Measurements from ENCODE around the gene MARCHF2. TPM values are rescaled to one million over a fixed set of nuclear protein-coding genes. Genes with fewer than 3 reads are reported as not detected.

MARCHF2 gene
- total and polyA plus RNA-seq, 9 of the 15 experiments (the other 6 are each of a cell fraction or from before 2014, with no cell fraction given) = 0.39 to 6.4 (median 2.2) TPM

GRCh38 chr19:8401981-8402411 is 11.1 kb upstream of the MARCHF2 start:
- in situ Hi-C loops (cut with MboI) = no loop called here
- ChIA-PET CTCF (ENCODE audit: low intra/inter-chr PET ratio) (interaction anchor here (0.7 kb wide), 1 partner anchor 34 kb away, joined by 5 read pairs; no protein-coding TSS in a partner anchor), POLR2A (interaction anchor here (0.6 to 1.1 kb wide), 3 partner anchors 11 to 47 kb away, joined by 3 read pairs; partner anchors contain the start of gene MARCHF2)
- H2AFZ ChIP-seq (ENCODE audit: low read depth, low read length) = no peak overlapping the region
- H3K27me3 ChIP-seq (ENCODE audit: control insufficient read depth in 2 of 2, insufficient read depth in 2 of 2, low read length in 2 of 2) = no peaks in the 10 kb centered on the region
- no peak overlapping the region for H3K4me3 ChIP-seq
- intact Hi-C loops (cut with micrococcal nuclease) = no loop called here
- TF ChIP-seq RBFOX2 (IDR thresholded peaks at IDR 0.05; ENCODE audit: low read depth, low read length) (peak; percentile 41; the same call in 1 of the 2 replicates), POLR2G (IDR thresholded peaks at IDR 0.05; ENCODE audit: low read depth, low read length) (0 out of 2 replicates have a peak, but pooled peaks have one; percentile 47), LEF1 (IDR thresholded peaks at IDR 0.05) (no peak)
- H3K4me1 ChIP-seq (replicated peaks in 1 of 2; ENCODE audit: control insufficient read depth in 2 of 2, insufficient read depth in 2 of 2, low read length in 2 of 2) = peaks cover 5 to 44% of the 10 kb centered on the region in 2 experiments; a peak in 4 of 5 replicates
- no TSS peak for BruUV-seq (replicated peaks)
- FAIRE-seq = no peak
- no peak for ATAC-seq
- no peak for DNase-seq (ENCODE audit: extremely low read depth in 1 of 4, low spot score in 3 of 4)
- peaks cover 14% of the 10 kb centered on the region for H3K79me2 ChIP-seq (ENCODE audit: control insufficient read depth, insufficient read depth, low read length)
- no peak overlapping the region for H3K4me2 ChIP-seq (ENCODE audit: insufficient read depth, low read length)
- no peak overlapping the region for H3K27ac ChIP-seq (ENCODE audit: extremely low read depth, low read depth, low read length)
- H3K9me3 ChIP-seq (replicated peaks; ENCODE audit: control insufficient read depth, insufficient read depth, low read depth, low read length) = no peaks in the 10 kb centered on the region
- H3K36me3 ChIP-seq (ENCODE audit: control insufficient read depth, insufficient read depth, low read length) = peaks cover 33% of the 10 kb centered on the region; the same call in 1 of the 3 replicates
- peaks cover 16% of the 10 kb centered on the region for H4K20me1 ChIP-seq (replicated peaks; ENCODE audit: control insufficient read depth, insufficient read depth, low read length)
- H3K9me1 ChIP-seq (ENCODE audit: control insufficient read depth, insufficient read depth, low read length) = peaks cover 6% of the 10 kb centered on the region
- H3K9ac ChIP-seq (ENCODE audit: insufficient read depth in 1 of 2, low read depth in 2 of 2, low read length in 2 of 2) = no peak overlapping the region
- WGBS (ENCODE audit: insufficient coverage, low coverage, missing lambda C conversion rate) = 93% methylated on average over 20 of the region's 21 CpGs

- peaks cover under 1% of the 10 kb centered on the region; the same call in 1 of the 3 replicates for H3K79me2 ChIP-seq (ENCODE audit: control insufficient read depth, insufficient read depth, low read length)
- H3K9ac ChIP-seq (ENCODE audit: insufficient read depth in 1 of 2, low read depth in 2 of 2, low read length in 2 of 2) = no peak overlapping the region
- FAIRE-seq = no peak
- DNase-seq (ENCODE audit: extremely low read depth in 1 of 4, low spot score in 3 of 4) = no peak
- H3K27ac ChIP-seq (ENCODE audit: extremely low read depth, low read depth, low read length) = no peak overlapping the region
- TF ChIP-seq POLR2G (IDR thresholded peaks at IDR 0.05; ENCODE audit: low read depth, low read length) (peak; percentile 52; the same call in 1 of the 2 replicates), TSC22D4 (tag; IDR thresholded peaks at IDR 0.05) (no peak)
- peaks cover 4% of the 10 kb centered on the region for H3K9me1 ChIP-seq (ENCODE audit: control insufficient read depth, insufficient read depth, low read length)
- no peaks in the 10 kb centered on the region for H3K9me3 ChIP-seq (replicated peaks; ENCODE audit: control insufficient read depth, insufficient read depth, low read depth, low read length)
- H3K27me3 ChIP-seq (ENCODE audit: control insufficient read depth in 2 of 2, insufficient read depth in 2 of 2, low read length in 2 of 2) = no peaks in the 10 kb centered on the region
- in situ Hi-C loops (cut with MboI) (no loop called here), intact Hi-C loops (cut with micrococcal nuclease) (no loop called here)
- peaks cover 33% of the 10 kb centered on the region; the same call in 1 of the 3 replicates for H3K36me3 ChIP-seq (ENCODE audit: control insufficient read depth, insufficient read depth, low read length)
- H3K4me2 ChIP-seq (ENCODE audit: insufficient read depth, low read length) = no peak overlapping the region
- WGBS (ENCODE audit: insufficient coverage, low coverage, missing lambda C conversion rate) = 87% methylated on average over 36 of the region's 44 CpGs
- ChIA-PET CTCF (ENCODE audit: low intra/inter-chr PET ratio) (no interaction called here), POLR2A (interaction anchor here (0.5 to 1.1 kb wide), 3 partner anchors 9 to 67 kb away, joined by 3 read pairs; no protein-coding TSS in a partner anchor)
- no peak overlapping the region for H3K4me3 ChIP-seq
- H3K4me1 ChIP-seq (replicated peaks in 1 of 2; ENCODE audit: control insufficient read depth in 2 of 2, insufficient read depth in 2 of 2, low read length in 2 of 2) = peaks cover 0 to 31% of the 10 kb centered on the region in 2 experiments; a peak in 2 of 5 replicates
- no peak overlapping the region for H2AFZ ChIP-seq (ENCODE audit: low read depth, low read length)
- peaks cover 4% of the 10 kb centered on the region for H4K20me1 ChIP-seq (replicated peaks; ENCODE audit: control insufficient read depth, insufficient read depth, low read length)
- no TSS peak for BruUV-seq (replicated peaks)
- no peak for ATAC-seq
These were observed 9.8 kb upstream of the MARCHF2 start for GRCh38 chr19:8403098-8403819.
